Esophagus (tissue), 2 donors: Measurements from ENCODE around the gene TMEM176B. TPM values are rescaled to one million over a fixed set of nuclear protein-coding genes. Genes with fewer than 3 reads are reported as not detected.

Experiments
- H3K27ac ChIP-seq, 2 donors: one replicate each; pipeline ENCODE4 v1.5.1; 2013; ENCODE audit warnings: low read depth in 2 of 2, mild to moderate bottlenecking in 2 of 2, inconsistent platforms in 1 of 2, low read length in 1 of 2, moderate library complexity in 1 of 2
- H3K27me3 ChIP-seq, 2 donors: one replicate each; pipeline ENCODE4 v1.6.1; 2013; ENCODE audit warnings: low read length in 2 of 2, control low read depth in 1 of 2, mild to moderate bottlenecking in 1 of 2; ENCODE audit not compliant: insufficient read depth in 2 of 2, control insufficient read depth in 1 of 2
- H3K36me3 ChIP-seq, 2 donors: one replicate each; pipeline ENCODE4 v1.6.1; 2013; ENCODE audit warnings: low read length in 1 of 2; ENCODE audit not compliant: control insufficient read depth in 2 of 2, insufficient read depth in 2 of 2
- H3K4me1 ChIP-seq, 2 donors: one replicate each; pipeline ENCODE4 v1.6.1; 2013; ENCODE audit warnings: low read length in 1 of 2; ENCODE audit not compliant: control insufficient read depth in 2 of 2, insufficient read depth in 2 of 2
- H3K4me3 ChIP-seq, 2 donors: one replicate each; pipeline ENCODE4 v1.5.1; 2013; ENCODE audit warnings: low read length in 2 of 2, mild to moderate bottlenecking in 2 of 2, low read depth in 1 of 2, moderate library complexity in 1 of 2
- H3K9me3 ChIP-seq, 2 donors: one replicate each; pipeline ENCODE4 v1.6.1; 2013; ENCODE audit warnings: mild to moderate bottlenecking in 2 of 2, low read depth in 1 of 2, low read length in 1 of 2, moderate library complexity in 1 of 2; ENCODE audit not compliant: control insufficient read depth in 2 of 2, insufficient read depth in 1 of 2
- WGBS, 2 donors: extraction: QIAGEN DNeasy Blood & Tissue Kit; methylation state at CpG; one replicate each; pipeline ENCODE4 v1.1.7; 2013; 5-methylcytosine and 5-hydroxymethylcytosine counted together
- polyA plus RNA-seq, 2 donors: library from polyadenylated mRNA; stranded (reverse); fragments of 200-250 nt; gene quantifications; one replicate each; pipeline ENCODE4 v1.2.3, GENCODE V29; 2013
- donor health status: healthy with polysubstance abuse.
- donor health status: Bipolar disorder and iron deficiency.

TMEM176B gene
- polyA plus RNA-seq, result 10 to 100 TPM in 1 of 2 donors, 1 to 10 TPM in 1; 5.7 to 15.6 TPM

DNA sequence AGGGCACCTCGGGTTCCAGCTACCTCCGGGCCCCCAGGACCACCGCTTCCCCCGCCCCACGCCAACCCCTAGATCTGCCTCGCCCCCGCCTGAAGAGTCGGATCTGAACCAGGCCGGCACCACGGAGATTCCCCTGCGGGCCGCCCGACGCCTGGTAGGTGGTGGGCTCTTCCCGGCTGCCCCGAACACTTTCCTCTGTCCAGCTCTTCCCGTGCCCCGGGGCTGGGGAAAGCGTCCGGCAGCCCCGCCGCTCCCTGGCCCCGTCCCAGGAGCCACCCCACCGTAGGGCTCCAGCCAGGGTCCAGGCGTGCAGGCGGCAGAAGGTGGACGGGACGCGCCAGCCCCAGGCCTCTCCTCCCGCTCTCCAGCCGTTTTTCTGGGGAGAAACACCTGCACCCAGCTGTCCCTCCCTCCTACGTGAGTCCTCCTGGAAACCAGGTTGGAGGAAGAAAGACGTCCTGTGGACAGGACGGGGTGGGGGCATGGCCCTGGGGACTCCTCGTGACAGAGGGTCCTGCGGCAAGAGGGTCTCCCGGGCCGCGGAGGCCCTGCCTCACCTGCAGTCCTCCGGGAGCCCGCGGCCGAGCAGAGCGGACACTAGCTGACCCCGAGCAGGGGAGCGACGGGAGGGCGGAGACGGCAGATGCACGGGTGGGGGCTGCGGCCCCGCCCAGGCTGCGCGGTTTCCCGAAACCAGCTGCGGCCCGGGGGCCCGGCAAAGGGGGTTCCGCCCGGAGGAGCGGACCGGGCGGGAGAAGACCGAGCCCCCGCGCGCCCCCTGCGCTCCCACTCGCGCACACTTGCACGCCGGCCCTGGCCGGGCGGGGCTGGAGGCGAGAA, at the start of gene TMEM176B:
Gene TMEM176B, minus strand, starts transcription at position 624 of the 840 bp plus-strand sequence. CDS start 3,795 bp downstream, outside the sequence.
- H3K4me1 ChIP-seq, result no peaks in the 10 kb centered on the region
- H3K27me3 ChIP-seq, result peaks cover 0 to 8% of the 10 kb centered on the region in 2 donors
- 9 to 10% methylated on average over 63 to 75 of the region's 75 CpGs for WGBS, 2 donors
- H3K36me3 ChIP-seq, result no peaks in the 10 kb centered on the region
- peak within 1 kb of the TSS; percentile 39 to 61 for H3K4me3 ChIP-seq
- peaks cover 0 to 2% of the 10 kb centered on the region in 2 donors for H3K9me3 ChIP-seq
- peak within 1 kb of the TSS; percentile 51 to 66 for H3K27ac ChIP-seq

DNA sequence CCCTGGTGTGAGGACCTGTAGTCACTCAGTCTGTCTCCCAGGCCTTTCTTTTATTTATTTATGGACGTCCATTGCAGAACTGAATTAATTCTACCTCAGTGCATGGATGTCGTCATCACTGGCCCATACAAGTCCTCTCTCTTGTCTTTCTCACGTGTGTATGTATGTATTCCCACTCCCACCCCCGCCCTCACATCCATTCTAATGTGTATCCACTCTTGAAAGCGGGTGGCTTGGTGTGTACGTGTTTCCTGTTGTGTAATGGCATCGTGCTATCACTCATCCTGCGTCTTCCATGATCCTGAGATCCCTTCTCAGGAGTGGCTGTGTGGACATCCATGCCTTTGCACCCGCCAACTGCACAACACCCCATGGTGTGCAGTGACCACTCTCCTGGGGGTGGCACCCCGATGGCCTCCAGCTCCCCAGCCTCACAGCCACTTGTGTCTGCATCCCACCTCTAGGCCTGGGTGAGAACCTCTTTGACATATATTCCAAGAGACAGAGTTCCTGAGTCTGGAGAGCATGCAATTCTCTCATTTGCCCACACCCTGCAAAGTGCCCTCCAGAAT, 49.1 kb upstream of the TMEM176B start:
- no peak overlapping the region for H3K27ac ChIP-seq
- no peak overlapping the region for H3K4me3 ChIP-seq
- no peaks in the 10 kb centered on the region for H3K27me3 ChIP-seq
- no peaks in the 10 kb centered on the region for H3K4me1 ChIP-seq
- no peaks in the 10 kb centered on the region for H3K9me3 ChIP-seq
- WGBS, 2 donors, result 80 to 81% methylated on average over 10 of the region's 10 CpGs
- no peaks in the 10 kb centered on the region for H3K36me3 ChIP-seq

DNA sequence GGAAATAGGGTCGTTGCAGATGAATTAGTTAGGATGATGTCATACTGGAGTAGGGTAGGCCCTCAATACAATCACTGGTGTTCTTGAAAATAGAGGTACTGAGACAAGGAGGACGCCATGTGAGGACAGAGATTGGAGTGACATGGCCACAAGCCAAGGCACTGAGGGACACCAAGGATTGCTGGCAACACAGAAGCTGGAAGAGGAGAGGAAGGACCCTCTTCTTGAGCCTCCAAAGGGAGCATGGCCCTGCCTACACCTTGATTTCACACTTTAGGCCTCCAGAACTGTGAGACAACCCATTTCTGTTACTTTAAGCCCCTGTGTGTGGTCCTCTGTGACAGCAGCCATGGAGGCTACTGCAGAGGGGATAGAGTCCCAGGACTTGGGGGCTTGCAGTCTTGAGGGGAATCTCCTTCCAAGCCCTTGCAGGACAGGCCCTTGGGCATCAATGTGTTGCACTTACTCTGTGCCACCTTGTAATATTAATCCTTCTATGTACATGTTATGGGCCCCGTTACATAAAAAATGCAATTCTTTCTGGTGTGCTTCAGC, 48.5 kb upstream of the TMEM176B start:
- 75 to 82% methylated on average over 3 of the region's 3 CpGs for WGBS, 2 donors
- no peaks in the 10 kb centered on the region for H3K4me1 ChIP-seq

DNA sequence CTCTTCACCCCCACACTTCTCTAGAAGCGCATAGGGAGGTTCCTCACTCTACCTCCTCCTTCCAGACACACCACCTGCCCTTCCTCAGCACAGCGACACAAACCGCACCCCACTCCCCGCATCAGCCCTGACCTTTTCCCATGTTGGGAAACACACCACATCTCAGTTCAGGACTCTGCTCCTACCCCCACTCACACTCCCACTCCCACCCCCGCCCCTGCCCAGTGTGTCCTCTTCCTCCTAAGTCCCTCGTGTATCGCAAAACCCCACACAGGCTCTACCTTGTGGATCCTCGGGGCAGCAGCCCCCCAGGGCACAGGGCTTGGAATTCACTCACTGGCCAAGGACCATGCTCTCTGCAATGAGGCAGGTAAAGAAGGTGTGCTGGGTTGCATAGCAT, 47.9 kb upstream of the TMEM176B start:
- Histone ChIP-seq H3K27ac (no peak overlapping the region), H3K4me3 (no peak overlapping the region), H3K27me3 (no peaks in the 10 kb centered on the region), H3K9me3 (no peaks in the 10 kb centered on the region), H3K36me3 (no peaks in the 10 kb centered on the region), H3K4me1 (no peaks in the 10 kb centered on the region)
- WGBS, 2 donors, result 90 to 92% methylated on average over 8 of the region's 8 CpGs

More for the DNA sequence above, 48.5 kb upstream of the TMEM176B start:
- no peaks in the 10 kb centered on the region for H3K36me3 ChIP-seq
- H3K27ac ChIP-seq, result no peak overlapping the region
- no peak overlapping the region for H3K4me3 ChIP-seq
- no peaks in the 10 kb centered on the region for H3K27me3 ChIP-seq
- H3K9me3 ChIP-seq, result no peaks in the 10 kb centered on the region

DNA sequence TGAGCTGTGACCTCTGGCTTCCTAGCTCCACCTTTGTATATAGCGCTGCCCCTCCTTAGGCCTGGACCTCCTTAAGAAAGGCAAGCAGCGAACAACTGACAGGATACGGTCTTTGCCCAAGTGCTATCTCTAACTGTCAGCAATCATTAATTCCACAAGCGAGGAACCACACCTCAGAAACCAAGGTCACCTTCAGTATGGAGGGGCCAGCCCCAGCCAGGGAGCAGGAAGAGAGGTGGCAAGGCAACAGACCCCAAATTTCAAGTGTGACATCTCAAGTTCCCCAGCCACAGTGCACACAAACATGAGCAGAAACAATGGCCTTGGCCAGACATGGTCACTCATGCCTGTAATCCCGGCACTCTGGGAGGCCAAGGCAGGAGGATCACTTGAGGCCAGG, 47.4 kb upstream of the TMEM176B start:
- Histone ChIP-seq H3K4me3 (no peak overlapping the region), H3K36me3 (no peaks in the 10 kb centered on the region), H3K27me3 (no peaks in the 10 kb centered on the region), H3K4me1 (no peaks in the 10 kb centered on the region), H3K9me3 (peaks cover 0 to under 1% of the 10 kb centered on the region in 2 donors), H3K27ac (no peak overlapping the region)
- WGBS, 2 donors, result 86 to 89% methylated on average over 5 of the region's 5 CpGs

DNA sequence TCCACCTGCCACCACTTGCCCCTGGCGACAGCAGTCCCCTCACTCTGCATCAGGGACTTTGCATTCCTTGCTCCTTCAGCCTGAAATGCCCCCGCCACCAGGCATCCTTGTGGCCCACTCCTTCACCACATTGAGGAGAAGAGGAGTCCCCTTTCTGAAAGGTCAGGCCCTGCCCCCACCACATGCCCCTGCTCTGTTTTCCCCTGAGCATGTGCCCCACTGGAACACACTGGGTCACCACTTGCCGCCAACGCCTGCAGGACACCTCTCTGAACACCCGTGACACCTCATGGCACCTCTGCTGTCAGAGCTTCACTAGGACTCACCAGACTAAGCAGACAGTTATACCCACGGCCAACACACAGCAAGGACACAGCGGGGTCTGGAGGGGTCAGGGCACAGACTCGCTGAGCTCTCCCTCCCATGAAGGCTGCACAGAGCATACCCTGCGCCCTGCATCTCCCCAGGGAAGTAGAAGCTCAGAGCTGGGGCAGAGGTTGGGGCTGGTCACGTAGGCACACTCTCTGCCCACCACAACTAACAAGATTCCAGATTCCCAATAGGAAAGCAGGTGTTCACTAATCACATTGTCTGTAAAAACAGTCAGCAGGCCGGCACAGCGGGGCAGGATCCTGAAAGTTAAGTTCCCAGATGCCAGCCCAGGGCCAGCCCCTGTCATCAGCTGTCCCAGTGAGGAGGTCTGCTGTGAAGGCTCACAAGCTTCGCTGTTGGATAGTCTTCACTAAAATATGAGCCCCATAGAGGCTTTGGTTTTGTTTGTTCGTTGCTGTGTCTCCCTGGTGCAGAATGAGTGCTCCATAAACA, 46.3 kb upstream of the TMEM176B start:
- Histone ChIP-seq H3K4me3 (no peak overlapping the region), H3K9me3 (peaks cover 0 to 7% of the 10 kb centered on the region in 2 donors), H3K27ac (no peak overlapping the region), H3K36me3 (no peaks in the 10 kb centered on the region), H3K4me1 (no peaks in the 10 kb centered on the region), H3K27me3 (no peaks in the 10 kb centered on the region)
- WGBS, 2 donors, result 86 to 87% methylated on average over 14 of the region's 14 CpGs

DNA sequence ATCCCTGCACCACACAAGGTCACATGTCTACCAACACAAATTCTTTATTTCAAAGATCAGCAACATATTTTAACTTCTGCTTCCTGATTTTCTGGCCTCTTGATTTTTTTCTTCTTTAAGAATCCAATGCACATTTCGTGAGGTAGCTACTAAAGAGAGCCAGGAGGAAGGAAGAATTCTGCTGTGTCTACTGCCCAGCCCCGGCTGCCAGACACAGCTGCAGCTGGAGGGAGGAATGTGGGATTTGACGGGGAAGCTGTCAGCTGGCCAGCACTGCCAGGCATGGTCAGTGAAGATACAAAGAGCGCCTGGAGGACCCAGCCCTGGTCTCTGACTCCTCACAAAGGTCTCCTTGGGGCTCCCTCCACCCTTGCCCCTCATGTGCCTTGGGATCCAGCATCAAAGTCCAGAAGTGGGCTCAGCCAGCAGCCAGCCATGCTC, 45.3 kb upstream of the TMEM176B start:
- Histone ChIP-seq H3K27me3 (no peaks in the 10 kb centered on the region), H3K4me3 (no peak overlapping the region), H3K9me3 (peaks cover 0 to 7% of the 10 kb centered on the region in 2 donors), H3K4me1 (no peaks in the 10 kb centered on the region), H3K36me3 (no peaks in the 10 kb centered on the region), H3K27ac (no peak overlapping the region)
- 15 to 20% methylated on average over 4 of the region's 4 CpGs for WGBS, 2 donors

DNA sequence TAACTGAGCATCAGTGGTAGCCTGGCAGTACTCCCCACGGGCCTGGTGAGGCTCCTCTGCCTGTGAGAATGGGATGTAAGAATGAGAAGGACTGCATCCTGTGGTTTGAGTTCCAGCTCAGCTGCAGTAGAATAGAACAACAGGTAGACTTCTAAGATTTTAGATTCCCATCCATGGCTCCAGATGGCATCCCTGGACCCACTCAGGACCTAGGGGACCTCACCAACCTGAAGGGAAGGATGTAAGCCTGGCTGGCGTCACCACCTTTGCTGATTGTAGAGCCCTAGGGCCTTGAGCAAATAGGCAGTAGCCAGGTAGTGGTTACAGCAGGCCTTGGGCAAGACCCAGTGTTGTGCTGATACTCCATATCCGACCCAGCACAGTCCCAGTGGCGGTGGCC, 42.6 kb upstream of the TMEM176B start:
- Histone ChIP-seq H3K27me3 (no peaks in the 10 kb centered on the region), H3K27ac (no peak overlapping the region), H3K4me1 (no peaks in the 10 kb centered on the region), H3K9me3 (peaks cover 0 to 7% of the 10 kb centered on the region in 2 donors), H3K36me3 (no peaks in the 10 kb centered on the region), H3K4me3 (no peak overlapping the region)
- WGBS, 2 donors, result 62 to 79% methylated on average over 4 of the region's 4 CpGs

DNA sequence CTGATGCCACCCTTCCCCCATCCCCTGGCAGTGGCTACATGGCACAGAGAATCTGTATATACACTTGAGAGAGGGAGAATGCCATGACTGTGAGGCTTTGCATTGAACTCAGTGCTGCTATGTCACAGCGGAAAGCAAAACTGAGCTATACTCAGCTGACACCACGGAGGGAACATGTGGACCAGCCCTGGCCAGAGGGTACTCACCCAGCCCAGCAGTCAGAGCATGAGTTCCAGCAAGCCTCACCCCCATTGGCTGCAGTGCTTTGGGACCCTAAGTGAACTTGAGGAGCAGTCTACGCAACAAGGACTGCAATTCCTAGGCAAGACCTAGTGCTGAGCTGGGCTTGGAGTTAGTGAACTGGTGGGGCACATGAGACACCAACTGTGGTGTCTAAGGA, 41.9 kb upstream of the TMEM176B start:
- 89 to 90% methylated on average over 3 of the region's 3 CpGs for WGBS, 2 donors
- peaks cover 0 to 7% of the 10 kb centered on the region in 2 donors for H3K9me3 ChIP-seq
- H3K27me3 ChIP-seq, result no peaks in the 10 kb centered on the region

More for the DNA sequence above, 41.9 kb upstream of the TMEM176B start:
- H3K4me3 ChIP-seq, result no peak overlapping the region
- no peak overlapping the region for H3K27ac ChIP-seq
- H3K36me3 ChIP-seq, result no peaks in the 10 kb centered on the region
- H3K4me1 ChIP-seq, result no peaks in the 10 kb centered on the region
